ENCODE measurements around the gene DNM1.

DNA sequence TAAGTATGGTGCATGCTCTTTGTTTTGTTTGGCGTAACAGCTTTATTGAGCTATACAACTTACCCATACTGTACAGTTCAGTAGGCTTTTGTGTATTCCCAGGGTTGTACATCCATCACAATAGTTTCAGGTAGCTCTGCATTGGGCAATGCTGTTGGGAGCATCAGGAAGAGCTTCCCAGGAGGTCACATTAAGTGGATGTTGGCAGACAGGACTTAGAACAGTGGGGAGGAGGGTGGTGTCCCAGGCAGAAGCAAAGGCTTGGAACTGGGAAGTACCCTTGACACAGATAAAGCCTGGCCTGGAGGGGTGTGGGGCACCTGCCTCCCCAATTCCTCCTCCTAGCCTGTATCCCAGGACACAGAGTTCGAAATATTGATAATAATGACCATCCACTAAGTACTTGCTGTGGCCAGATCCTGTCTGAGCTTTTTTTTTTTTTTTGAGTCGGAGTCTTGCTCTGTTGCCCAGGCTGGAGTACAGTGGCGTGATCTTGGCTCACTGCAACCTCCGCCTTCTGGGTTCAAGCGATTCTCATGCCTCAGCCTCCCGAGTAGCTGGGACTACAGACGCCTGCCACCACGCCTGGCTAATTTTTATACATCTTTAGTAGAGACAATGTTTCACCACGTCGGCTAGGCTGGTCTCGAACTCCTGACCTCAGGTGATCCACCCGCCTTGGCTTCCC lies 41.8 kb upstream of the DNM1 start:
- TF ChIP-seq, protein P1, sequence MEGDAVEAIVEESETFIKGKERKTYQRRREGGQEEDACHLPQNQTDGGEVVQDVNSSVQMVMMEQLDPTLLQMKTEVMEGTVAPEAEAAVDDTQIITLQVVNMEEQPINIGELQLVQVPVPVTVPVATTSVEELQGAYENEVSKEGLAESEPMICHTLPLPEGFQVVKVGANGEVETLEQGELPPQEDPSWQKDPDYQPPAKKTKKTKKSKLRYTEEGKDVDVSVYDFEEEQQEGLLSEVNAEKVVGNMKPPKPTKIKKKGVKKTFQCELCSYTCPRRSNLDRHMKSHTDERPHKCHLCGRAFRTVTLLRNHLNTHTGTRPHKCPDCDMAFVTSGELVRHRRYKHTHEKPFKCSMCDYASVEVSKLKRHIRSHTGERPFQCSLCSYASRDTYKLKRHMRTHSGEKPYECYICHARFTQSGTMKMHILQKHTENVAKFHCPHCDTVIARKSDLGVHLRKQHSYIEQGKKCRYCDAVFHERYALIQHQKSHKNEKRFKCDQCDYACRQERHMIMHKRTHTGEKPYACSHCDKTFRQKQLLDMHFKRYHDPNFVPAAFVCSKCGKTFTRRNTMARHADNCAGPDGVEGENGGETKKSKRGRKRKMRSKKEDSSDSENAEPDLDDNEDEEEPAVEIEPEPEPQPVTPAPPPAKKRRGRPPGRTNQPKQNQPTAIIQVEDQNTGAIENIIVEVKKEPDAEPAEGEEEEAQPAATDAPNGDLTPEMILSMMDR (conservative IDR thresholded peaks at IDR 0.05; ENCODE audit: low read length) = no peak
- TF ChIP-seq EZH2phosphoT487 (IDR thresholded peaks at IDR 0.05; ENCODE audit: borderline replicate concordance, low read depth, low read length) = no peak
